Uterus (tissue), 4 donors: ENCODE data around the gene ZBTB7C. TPM values are rescaled to one million over a fixed set of nuclear protein-coding genes. Genes with fewer than 3 reads are reported as not detected.

ENCODE experiments used
- DNase-seq, 2 donors: peaks; one replicate each; pipeline ENCODE4 v3.0.0-alpha.2; 2019 to 2020
- H3K27ac ChIP-seq, 2 donors: fragments of 200-600 bp; sonication (generic); 1 replicate in 1 of 2; 2 replicates in 1 of 2; pipeline ENCODE4 v1.5.1; 2016 to 2018
- H3K27me3 ChIP-seq, 2 donors: fragments of 200-600 bp; sonication (generic); one replicate each; pipeline ENCODE4 v1.5.1; 2018 to 2019; ENCODE audit warnings: control low read depth in 1 of 2
- H3K36me3 ChIP-seq, 2 donors: fragments of 200-600 bp; sonication (generic); one replicate each; pipeline ENCODE4 v1.5.1; 2019; ENCODE audit warnings: control low read depth in 1 of 2
- H3K4me1 ChIP-seq, 2 donors: fragments of 200-600 bp; sonication (generic); one replicate each; pipeline ENCODE4 v1.5.1; 2018 to 2019; ENCODE audit warnings: control low read depth in 1 of 2
- H3K4me3 ChIP-seq, 2 donors: fragments of 200-600 bp; sonication (generic); 1 replicate in 1 of 2; 2 replicates in 1 of 2; pipeline ENCODE4 v1.5.1; 2018 to 2019; ENCODE audit warnings: mild to moderate bottlenecking in 1 of 2
- H3K9me3 ChIP-seq, 2 donors: fragments of 200-600 bp; sonication (generic); one replicate each; pipeline ENCODE4 v1.5.1; 2019; ENCODE audit warnings: control low read depth in 1 of 2
- POLR2A ChIP-seq, 2 donors: fragments of 450-650 bp; IDR thresholded peaks; one replicate each; pipeline ENCODE4 v1.6.1; 2016; ENCODE audit warnings: antibody characterized with exemption in 2 of 2, mild to moderate bottlenecking in 1 of 2, moderate library complexity in 1 of 2
- intact Hi-C: fragments of 100-400 bp; cut with DNase I; formaldehyde crosslinking; loops from one replicate; pipeline ENCODE4 v1.15.1; 2023; ENCODE audit warnings: low total_unique reads
- total RNA-seq, 4 donors: library from RNA; depleted of rRNA in 3 of 4; stranded (reverse); fragments of >200 nt in 3 of 4; gene quantifications; one replicate each; pipeline versions ENCODE4 v1.1.0 to v1.2.4, GENCODE V29; 2014 to 2023
- TF ChIP-seq, protein P1 (sequence below), 4 experiments: fragments of 200-600 bp in 2 of 4; fragments of 450-650 bp in 2 of 4; sonication (generic) in 2 of 4; IDR thresholded peaks; one replicate each; pipeline ENCODE4 v1.5.1; 2016 to 2019; ENCODE audit warnings: antibody characterized with exemption in 4 of 4, mild to moderate bottlenecking in 2 of 4, moderate library complexity in 1 of 4
- donor health status: DM: yes; HTN: yes; CAD: no.

ZBTB7C gene
- total RNA-seq, 4 donors from 2014 or later: 1.0 to 11.2 (median 7.9) TPM

DNA sequence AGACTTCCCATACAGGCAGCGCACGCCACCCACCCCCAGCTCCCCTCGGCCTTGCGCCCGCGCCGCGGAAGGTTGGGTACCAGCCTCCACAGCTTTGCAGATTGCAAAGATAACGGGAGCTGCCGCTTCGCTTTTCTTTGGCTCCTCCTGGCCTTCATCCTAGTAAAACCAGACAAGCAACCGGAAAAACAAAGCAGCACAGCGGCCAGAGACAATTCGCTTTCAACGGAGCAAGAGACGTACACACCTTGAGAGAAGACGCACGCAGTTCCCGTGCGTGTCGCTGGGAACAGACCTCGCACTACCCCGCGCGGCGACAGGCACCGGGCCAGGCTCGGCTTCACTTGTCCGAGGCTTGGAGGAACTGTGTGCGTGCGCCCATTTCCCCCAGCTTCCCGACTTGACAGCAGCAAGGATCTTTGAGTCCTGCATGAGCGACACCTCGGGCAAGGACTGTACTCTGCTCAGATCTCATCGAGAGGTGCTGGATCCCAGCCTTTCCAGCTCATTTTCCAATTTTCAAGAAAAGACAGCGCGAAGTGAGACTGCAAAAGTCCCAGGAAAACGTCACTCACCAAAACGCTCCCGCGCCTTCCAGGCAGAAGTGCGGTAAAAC, 964 bp downstream of the ZBTB7C start:
- DNase-seq: no peak
- Histone ChIP-seq H3K27me3 (no peaks in the 10 kb centered on the region), H3K36me3 (no peaks in the 10 kb centered on the region), H3K4me1 (peaks cover 0 to 7% of the 10 kb centered on the region in 2 donors), H3K27ac (no peak overlapping the region), H3K9me3 (no peaks in the 10 kb centered on the region), H3K4me3 (peak overlapping the region; percentile 28 to 52)
- intact Hi-C loops: no loop called here
- TF ChIP-seq, protein P1, sequence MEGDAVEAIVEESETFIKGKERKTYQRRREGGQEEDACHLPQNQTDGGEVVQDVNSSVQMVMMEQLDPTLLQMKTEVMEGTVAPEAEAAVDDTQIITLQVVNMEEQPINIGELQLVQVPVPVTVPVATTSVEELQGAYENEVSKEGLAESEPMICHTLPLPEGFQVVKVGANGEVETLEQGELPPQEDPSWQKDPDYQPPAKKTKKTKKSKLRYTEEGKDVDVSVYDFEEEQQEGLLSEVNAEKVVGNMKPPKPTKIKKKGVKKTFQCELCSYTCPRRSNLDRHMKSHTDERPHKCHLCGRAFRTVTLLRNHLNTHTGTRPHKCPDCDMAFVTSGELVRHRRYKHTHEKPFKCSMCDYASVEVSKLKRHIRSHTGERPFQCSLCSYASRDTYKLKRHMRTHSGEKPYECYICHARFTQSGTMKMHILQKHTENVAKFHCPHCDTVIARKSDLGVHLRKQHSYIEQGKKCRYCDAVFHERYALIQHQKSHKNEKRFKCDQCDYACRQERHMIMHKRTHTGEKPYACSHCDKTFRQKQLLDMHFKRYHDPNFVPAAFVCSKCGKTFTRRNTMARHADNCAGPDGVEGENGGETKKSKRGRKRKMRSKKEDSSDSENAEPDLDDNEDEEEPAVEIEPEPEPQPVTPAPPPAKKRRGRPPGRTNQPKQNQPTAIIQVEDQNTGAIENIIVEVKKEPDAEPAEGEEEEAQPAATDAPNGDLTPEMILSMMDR (IDR thresholded peaks at IDR 0.05): no peak
- TF ChIP-seq POLR2A (IDR thresholded peaks at IDR 0.05): no peak

DNA sequence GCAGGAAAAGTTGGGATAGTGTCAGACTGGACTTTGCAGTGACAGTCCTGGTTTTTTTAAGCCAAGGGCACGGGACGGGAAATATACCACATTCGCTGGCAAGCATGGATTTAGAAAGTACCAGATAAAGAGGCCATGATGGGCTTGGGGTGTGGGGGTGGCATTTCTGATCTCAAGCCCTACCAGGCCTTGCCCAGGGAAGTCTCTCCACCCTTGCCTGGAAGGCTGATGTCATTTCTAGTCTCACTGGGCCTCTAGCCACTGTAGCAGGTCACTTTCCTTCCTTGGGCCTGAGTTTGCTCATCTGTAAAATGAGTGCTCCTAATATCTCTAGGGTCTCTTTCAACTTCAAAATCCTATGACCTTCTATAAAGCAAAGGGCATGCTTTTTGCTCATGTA, 1.8 kb downstream of the ZBTB7C start:
- Histone ChIP-seq H3K4me3 (no peak overlapping the region), H3K27ac (no peak overlapping the region), H3K4me1 (peaks cover 0 to 7% of the 10 kb centered on the region in 2 donors), H3K27me3 (no peaks in the 10 kb centered on the region), H3K9me3 (no peaks in the 10 kb centered on the region), H3K36me3 (no peaks in the 10 kb centered on the region)
- intact Hi-C loops: no loop called here
- TF ChIP-seq POLR2A (IDR thresholded peaks at IDR 0.05): no peak
- TF ChIP-seq, protein P1 (IDR thresholded peaks at IDR 0.05): no peak
- DNase-seq: no peak

DNA sequence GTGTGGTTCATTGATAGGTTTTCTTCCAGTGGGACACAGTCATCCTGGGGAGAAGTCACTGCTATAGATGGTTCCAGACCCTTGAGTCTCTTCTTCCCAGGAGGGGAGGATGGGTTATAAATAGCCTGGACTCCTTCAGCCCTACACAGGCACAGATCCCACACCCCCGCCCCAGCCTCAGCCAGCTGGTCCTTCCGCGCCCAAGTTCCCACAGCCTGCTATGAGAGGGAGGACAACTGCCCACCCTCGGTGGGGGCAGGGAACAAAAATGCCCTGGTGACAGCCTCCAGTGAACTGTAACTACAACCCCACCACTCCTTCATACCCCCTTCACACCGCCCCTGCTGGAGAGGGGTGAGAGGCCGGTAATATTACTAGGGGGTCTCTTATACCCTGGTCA, 3.2 kb downstream of the ZBTB7C start:
- no peak overlapping the region for H3K4me3 ChIP-seq
- no peaks in the 10 kb centered on the region for H3K9me3 ChIP-seq
- no peak for DNase-seq
- H3K27me3 ChIP-seq: no peaks in the 10 kb centered on the region
- no peaks in the 10 kb centered on the region for H3K36me3 ChIP-seq
- intact Hi-C loops: no loop called here
- H3K4me1 ChIP-seq: peaks cover 0 to 5% of the 10 kb centered on the region in 2 donors
- TF ChIP-seq POLR2A (IDR thresholded peaks at IDR 0.05): no peak
- TF ChIP-seq, protein P1 (IDR thresholded peaks at IDR 0.05): no peak
- no peak overlapping the region for H3K27ac ChIP-seq

DNA sequence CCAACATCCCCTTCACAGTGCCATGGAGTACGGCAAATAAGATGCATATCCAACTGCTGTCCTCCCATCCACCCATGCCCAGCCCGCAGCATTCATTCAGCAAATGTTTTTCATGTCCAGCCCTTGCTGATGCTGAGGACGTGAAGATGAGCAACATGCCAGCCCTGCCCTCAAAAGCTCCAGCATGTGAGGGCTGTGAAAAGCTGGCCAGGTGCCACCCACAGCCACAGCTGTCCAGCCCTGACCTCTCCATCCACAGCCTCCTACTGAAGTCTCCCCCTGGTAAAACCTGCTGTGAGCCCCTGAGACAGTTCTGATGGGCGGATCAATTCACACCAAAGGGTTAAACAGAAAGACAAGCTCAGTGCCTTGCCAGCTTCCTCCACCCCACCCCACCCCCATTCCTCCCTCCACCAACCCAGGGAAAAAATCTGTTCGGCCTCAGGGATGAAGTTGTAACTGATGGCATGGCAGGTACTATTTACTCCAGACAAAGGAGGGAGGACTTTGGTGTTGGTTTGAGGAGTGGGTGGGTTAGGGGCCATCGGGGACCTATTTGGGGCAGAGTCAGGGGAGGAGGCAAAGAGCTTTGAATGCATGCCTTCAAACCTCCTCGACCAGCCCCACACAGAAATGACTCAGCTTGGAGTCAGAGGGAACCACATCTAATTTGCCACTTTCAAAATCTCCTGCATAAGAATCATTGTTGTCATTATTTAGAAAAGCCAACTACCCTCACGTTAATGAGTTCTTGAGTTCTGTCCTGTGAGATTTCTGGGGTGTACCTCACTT, 4.3 kb downstream of the ZBTB7C start:
- H3K27ac ChIP-seq: no peak overlapping the region
- H3K36me3 ChIP-seq: no peaks in the 10 kb centered on the region
- DNase-seq: no peak
- no peaks in the 10 kb centered on the region for H3K9me3 ChIP-seq
- no peak for TF ChIP-seq POLR2A (IDR thresholded peaks at IDR 0.05)
- H3K27me3 ChIP-seq: no peaks in the 10 kb centered on the region
- intact Hi-C loops: no loop called here
- no peaks in the 10 kb centered on the region for H3K4me1 ChIP-seq
- H3K4me3 ChIP-seq: no peak overlapping the region

DNA sequence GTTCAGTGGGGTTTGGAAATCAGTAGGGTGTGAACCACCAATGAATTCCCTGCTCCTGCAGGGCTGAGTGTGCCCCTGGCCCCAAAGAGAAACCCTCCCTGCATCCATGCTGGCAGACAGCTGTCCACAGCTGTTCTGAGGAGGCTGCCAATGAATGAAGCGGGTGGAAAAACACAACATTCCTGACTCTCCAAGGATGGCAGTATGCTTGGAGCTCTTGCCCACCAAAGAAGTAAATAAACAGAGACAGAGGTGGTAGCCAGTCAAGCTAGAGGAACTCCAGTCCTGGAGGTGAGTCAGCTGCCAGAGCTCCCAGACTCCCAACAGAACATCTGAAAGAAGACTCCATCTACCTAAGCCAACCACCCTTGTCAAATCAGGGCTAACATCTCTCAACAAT, 6.2 kb downstream of the ZBTB7C start:
- no peak for DNase-seq

More for the DNA sequence above, 6.2 kb downstream of the ZBTB7C start:
- Histone ChIP-seq H3K4me3 (no peak overlapping the region), H3K4me1 (no peaks in the 10 kb centered on the region), H3K27ac (no peak overlapping the region), H3K27me3 (no peaks in the 10 kb centered on the region), H3K36me3 (no peaks in the 10 kb centered on the region), H3K9me3 (no peaks in the 10 kb centered on the region)
- intact Hi-C loops: no loop called here
- TF ChIP-seq, protein P1 (IDR thresholded peaks at IDR 0.05): no peak
- TF ChIP-seq POLR2A (IDR thresholded peaks at IDR 0.05): no peak
